B cell (primary cell): Measurements from ENCODE around the gene GPR180. TPM values are rescaled to one million over a fixed set of nuclear protein-coding genes. Genes with fewer than 3 reads are reported as not detected.

Source experiments
- ATAC-seq: fragments of 200-7000 bp; cut with Tn5 transposase; one replicate; pipeline ENCODE4 v1.10.0; 2021; ENCODE audit warnings: low read depth, mild to moderate bottlenecking, moderate number of reproducible peaks, moderate library complexity
- CTCF ChIA-PET: fragments of 350-600 bp; sonication (Branson Sonifier 250); formaldehyde crosslinking; loops from one replicate; lab custom pipeline; 2021; ENCODE audit warnings: antibody characterized with exemption, inconsistent platforms; lab: Charles Lee
- POLR2A ChIA-PET: fragments of 350-600 bp; sonication (Branson Sonifier 250); formaldehyde crosslinking; loops from one replicate; lab custom pipeline; 2021; ENCODE audit warnings: antibody characterized with exemption; lab: Charles Lee
- DNase-seq: peaks from one replicate; pipeline ENCODE4 v3.0.0; 2013
- H2AFZ ChIP-seq: 2 replicates; pipeline ENCODE4 v1.6.1; 2012; ENCODE audit warnings: mild to moderate bottlenecking, low read depth, low read length; ENCODE audit not compliant: insufficient read depth, poor library complexity, severe bottlenecking
- H3K27ac ChIP-seq, 2 donors: 1 replicate in 1 of 2; 2 replicates in 1 of 2; pipeline ENCODE4 v1.5.1; 2012 to 2013; ENCODE audit warnings: low read length in 2 of 2, mild to moderate bottlenecking in 2 of 2, moderate library complexity in 1 of 2
- H3K27me3 ChIP-seq, 4 experiments: fragments of 200-600 bp in 1 of 4; sonication (generic) in 1 of 4; replicated peaks in 1 of 4; 1 replicate in 2 of 4; 2 replicates in 2 of 4; pipeline versions ENCODE4 v1.6.1 to v1.7.0; 2013 to 2016; ENCODE audit warnings: low read length in 3 of 4, mild to moderate bottlenecking in 2 of 4, mixed read lengths in 1 of 4, moderate library complexity in 1 of 4; ENCODE audit not compliant: insufficient read depth in 4 of 4, control insufficient read depth in 3 of 4; ENCODE audit errors: control extremely low read depth in 1 of 4
- H3K36me3 ChIP-seq, 2 experiments: replicated peaks in 1 of 2; 1 replicate in 1 of 2; 2 replicates in 1 of 2; pipeline versions ENCODE4 v1.6.1 to v1.7.1; 2013; ENCODE audit warnings: low read length in 1 of 2; ENCODE audit not compliant: insufficient read depth in 2 of 2, control insufficient read depth in 1 of 2; ENCODE audit errors: control extremely low read depth in 1 of 2, extremely low read depth in 1 of 2
- H3K4me1 ChIP-seq, 2 donors: fragments of 200-600 bp in 1 of 2; sonication (generic) in 1 of 2; 1 replicate in 1 of 2; 2 replicates in 1 of 2; pipeline versions ENCODE4 v1.5.1 to v1.6.1; 2013 to 2017; ENCODE audit warnings: low read length in 2 of 2; ENCODE audit not compliant: control insufficient read depth in 2 of 2, insufficient read depth in 2 of 2
- H3K4me2 ChIP-seq: replicated peaks from 2 replicates; pipeline ENCODE3; 2012; ENCODE audit warnings: mild to moderate bottlenecking, low read depth, low read length; ENCODE audit not compliant: poor library complexity, severe bottlenecking
- H3K4me3 ChIP-seq, 5 experiments: fragments of 200-600 bp in 1 of 5; sonication (generic) in 1 of 5; 1 replicate in 3 of 5; 2 replicates in 2 of 5; pipeline versions ENCODE4 v1.5.1 to v1.7.0; 2011 to 2016; ENCODE audit warnings: low read length in 4 of 5, mild to moderate bottlenecking in 4 of 5, low read depth in 2 of 5, control low read depth in 1 of 5, moderate library complexity in 1 of 5; ENCODE audit not compliant: insufficient read depth in 1 of 5; ENCODE audit errors: control extremely low read depth in 1 of 5, extremely low read depth in 1 of 5
- H3K79me2 ChIP-seq: fragments of 200-600 bp; sonication (generic); one replicate; pipeline ENCODE4 v1.6.0; 2016; ENCODE audit warnings: low read length; ENCODE audit not compliant: control insufficient read depth, insufficient read depth
- H3K9ac ChIP-seq: fragments of 200-600 bp; sonication (generic); 2 replicates; pipeline ENCODE4 v1.6.1; 2017; ENCODE audit warnings: mild to moderate bottlenecking, low read length, moderate library complexity
- H3K9me3 ChIP-seq, 3 donors: one replicate each; pipeline versions ENCODE4 v1.6.1 to v1.7.1; 2013; ENCODE audit warnings: low read length in 2 of 3; ENCODE audit not compliant: control insufficient read depth in 2 of 3, insufficient read depth in 1 of 3; ENCODE audit errors: control extremely low read depth in 1 of 3
- H4K20me1 ChIP-seq: 2 replicates; pipeline ENCODE4 v1.6.0; 2012; ENCODE audit warnings: mild to moderate bottlenecking, low read length; ENCODE audit not compliant: insufficient read depth, control insufficient read depth, poor library complexity, severe bottlenecking
- H3K27ac Mint-ChIP-seq: one replicate; pipeline ENCODE4 v1.8.0; 2021; ENCODE audit warnings: mixed read lengths
- H3K27me3 Mint-ChIP-seq: one replicate; pipeline ENCODE4 v1.8.0; 2021; ENCODE audit warnings: mixed read lengths
- H3K4me1 Mint-ChIP-seq: one replicate; pipeline ENCODE4 v1.8.0; 2021; ENCODE audit warnings: mixed read lengths
- H3K4me3 Mint-ChIP-seq: one replicate; pipeline ENCODE4 v1.8.0; 2021; ENCODE audit warnings: mixed read lengths
- H3K9me3 Mint-ChIP-seq: one replicate; pipeline ENCODE4 v1.8.0; 2022; ENCODE audit warnings: mixed read lengths; ENCODE audit not compliant: insufficient read depth
- CTCF ChIP-seq: fragments of 200-600 bp; IDR thresholded peaks from one replicate; pipeline ENCODE4 v1.8.0; 2022; ENCODE audit warnings: antibody characterized with exemption, mild to moderate bottlenecking
- EZH2 ChIP-seq: IDR thresholded peaks from 2 replicates; pipeline ENCODE4 v1.6.1; 2012; ENCODE audit warnings: borderline replicate concordance, low read depth, mild to moderate bottlenecking, moderate library complexity, low read length; ENCODE audit not compliant: insufficient read depth, poor library complexity, severe bottlenecking
- WGBS: methylation state at CpG from one replicate; pipeline ENCODE4 v1.1.5; 2013; ENCODE audit warnings: missing lambda C conversion rate; ENCODE audit not compliant: insufficient coverage; 5-methylcytosine and 5-hydroxymethylcytosine counted together
- intact Hi-C: fragments of 100-400 bp; cut with micrococcal nuclease; formaldehyde crosslinking; loops from one replicate; pipeline ENCODE4 v1.10.0; 2022
- polyA plus RNA-seq: library from polyadenylated mRNA; depleted of rRNA; stranded (reverse); fragments of >200 nt; gene quantifications from 2 replicates; pipeline ENCODE4 v1.2.3, GENCODE V29; 2012
- total RNA-seq, 2 donors: library from RNA; stranded (reverse); fragments of 120-200 nt in 1 of 2; gene quantifications; 1 replicate in 1 of 2; 2 replicates in 1 of 2; pipeline versions ENCODE4 v1.2.3 to v1.2.4, GENCODE V29; 2013 to 2022

GPR180 gene
- total and polyA plus RNA-seq, 2 donors (not counting 1 experiment from before 2014, with no cell fraction given) = 1.2 to 4.7 TPM

GRCh38 chr13:94561126-94561525 is 40.5 kb upstream of the GPR180 start:
- H3K27ac Mint-ChIP-seq = no peak overlapping the region
- POLR2A ChIA-PET = no interaction called here
- ATAC-seq = no peak

GRCh38 chr13:94567581-94567980 is 34.1 kb upstream of the GPR180 start:
- no peak for DNase-seq
- H3K9me3 Mint-ChIP-seq = no peaks in the 10 kb centered on the region
- Histone ChIP-seq H4K20me1 (no peaks in the 10 kb centered on the region), H3K9ac (no peak overlapping the region), H3K4me3 (no peak overlapping the region), H2AFZ (no peak overlapping the region), H3K79me2 (no peaks in the 10 kb centered on the region), H3K9me3 (no peaks in the 10 kb centered on the region), H3K27ac (no peak overlapping the region), H3K36me3 (peaks cover 11 to 20% of the 10 kb centered on the region in 2 experiments), H3K4me2 (no peak overlapping the region), H3K4me1 (no peaks in the 10 kb centered on the region), H3K27me3 (no peaks in the 10 kb centered on the region)
- no peaks in the 10 kb centered on the region for H3K27me3 Mint-ChIP-seq
- intact Hi-C loops = no loop called here
- CTCF ChIA-PET = no interaction called here
- no peak overlapping the region for H3K4me3 Mint-ChIP-seq
- no peaks in the 10 kb centered on the region for H3K4me1 Mint-ChIP-seq
- H3K27ac Mint-ChIP-seq = no peak overlapping the region
- POLR2A ChIA-PET = no interaction called here
- WGBS = 100% methylated on average over 2 of the region's 3 CpGs
- TF ChIP-seq EZH2 (no peak), CTCF (no peak)
- ATAC-seq = no peak

More at GRCh38 chr13:94561126-94561525, 40.5 kb upstream of the GPR180 start:
- Histone ChIP-seq H4K20me1 (no peaks in the 10 kb centered on the region), H3K4me1 (no peaks in the 10 kb centered on the region), H3K27me3 (no peaks in the 10 kb centered on the region), H2AFZ (no peak overlapping the region), H3K27ac (no peak overlapping the region), H3K79me2 (no peaks in the 10 kb centered on the region), H3K4me2 (no peak overlapping the region), H3K9ac (no peak overlapping the region), H3K4me3 (no peak overlapping the region), H3K36me3 (peaks cover 0 to 1% of the 10 kb centered on the region in 2 experiments), H3K9me3 (no peaks in the 10 kb centered on the region)
- Mint-ChIP-seq H3K9me3 (no peaks in the 10 kb centered on the region), H3K4me1 (no peaks in the 10 kb centered on the region), H3K27me3 (no peaks in the 10 kb centered on the region), H3K4me3 (no peak overlapping the region)
- intact Hi-C loops = no loop called here
- CTCF ChIA-PET = no interaction called here
- DNase-seq = no peak
- no CpG with 5 or more reads among the region's 3 CpGs for WGBS
- TF ChIP-seq EZH2 (no peak), CTCF (no peak)
